GM06990 (cell line): ENCODE results near the gene ADAP1.

ENCODE experiments used
- DNase-seq: peaks from one replicate; pipeline ENCODE4 v3.0.0-alpha.2; 2011; ENCODE audit not compliant: insufficient read length; ENCODE audit errors: extremely low read depth
- H3K27me3 ChIP-seq: replicated peaks from 2 replicates; pipeline ENCODE4 v1.6.0; 2011; ENCODE audit warnings: low read length; ENCODE audit not compliant: control insufficient read depth, insufficient read depth
- H3K36me3 ChIP-seq: 2 replicates; pipeline ENCODE4 v1.5.1; 2011; ENCODE audit warnings: low read length; ENCODE audit not compliant: control insufficient read depth, insufficient read depth
- H3K4me3 ChIP-seq: replicated peaks from 2 replicates; pipeline ENCODE4 v1.5.1; 2011; ENCODE audit warnings: low read depth, mild to moderate bottlenecking, control low read depth, low read length
- CTCF ChIP-seq: IDR thresholded peaks from 2 replicates; pipeline ENCODE4 v1.5.1; 2011; ENCODE audit warnings: low read length, control low read depth, mild to moderate bottlenecking, inconsistent platforms; ENCODE audit not compliant: insufficient read depth, poor library complexity, severe bottlenecking

The ADAP1 gene

GRCh38 chr7:897086-897485 lies 57.4 kb downstream of the ADAP1 start:
- Histone ChIP-seq H3K27me3 (no peaks in the 10 kb centered on the region), H3K36me3 (peaks cover 39% of the 10 kb centered on the region), H3K4me3 (no peak overlapping the region)
- DNase-seq, result no peak
- TF ChIP-seq CTCF, result no peak

- H3K27me3 ChIP-seq, result no peaks in the 10 kb centered on the region
- H3K36me3 ChIP-seq, result peaks cover 42% of the 10 kb centered on the region
- no peak for DNase-seq
- TF ChIP-seq CTCF, result no peak
- no peak overlapping the region for H3K4me3 ChIP-seq
Measured at GRCh38 chr7:896346-897075, 58.0 kb downstream of the ADAP1 start.

GRCh38 chr7:895451-896052 lies 58.9 kb downstream of the ADAP1 start:
- Histone ChIP-seq H3K36me3 (peaks cover 46% of the 10 kb centered on the region), H3K27me3 (no peaks in the 10 kb centered on the region), H3K4me3 (no peak overlapping the region)
- no peak for TF ChIP-seq CTCF
- no peak for DNase-seq

GRCh38 chr7:894927-895450 lies 59.5 kb downstream of the ADAP1 start:
- TF ChIP-seq CTCF, result no peak
- no peak for DNase-seq
- Histone ChIP-seq H3K36me3 (peaks cover 47% of the 10 kb centered on the region), H3K27me3 (no peaks in the 10 kb centered on the region), H3K4me3 (no peak overlapping the region)

- no peak overlapping the region for H3K4me3 ChIP-seq
- no peak for TF ChIP-seq CTCF
- H3K27me3 ChIP-seq, result no peaks in the 10 kb centered on the region
- H3K36me3 ChIP-seq, result peaks cover 47% of the 10 kb centered on the region
- no peak for DNase-seq
Measured at GRCh38 chr7:894164-894867, 60.2 kb downstream of the ADAP1 start.
